ENCODE measurements around the gene ZNF672. TPM values are rescaled to one million over a fixed set of nuclear protein-coding genes. Genes with fewer than 3 reads are reported as not detected.

ZNF672 gene
- total RNA-seq, 1 donor from 2014 or later = 28.7 TPM

DNA sequence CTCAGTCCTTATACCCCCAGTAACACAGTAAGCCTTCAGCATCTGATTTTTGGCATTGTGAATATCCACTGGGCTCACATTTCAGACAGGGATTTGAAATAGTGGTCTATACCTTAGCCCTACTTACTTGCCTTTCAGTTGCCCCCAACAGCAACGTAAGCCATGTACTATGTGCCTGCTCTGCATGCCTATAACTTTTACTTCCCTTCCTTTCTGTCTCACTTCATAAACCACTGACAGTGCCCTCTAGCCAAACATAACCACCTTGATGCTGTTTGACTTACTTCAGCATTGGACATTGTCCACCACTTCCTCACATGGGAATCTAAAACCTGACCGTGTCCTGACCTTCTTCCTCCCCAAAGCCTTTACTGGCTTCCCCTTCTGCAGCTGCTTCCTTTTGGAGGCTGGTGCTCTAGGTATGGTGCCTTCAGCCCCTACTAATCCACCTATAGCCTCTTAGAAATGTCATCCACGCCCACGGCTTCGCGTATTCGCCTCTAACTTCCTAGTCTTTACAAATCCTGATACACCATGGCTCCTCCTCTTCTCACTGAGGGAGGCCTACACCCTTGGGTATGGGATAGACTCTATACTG is 3.6 kb upstream of the ZNF672 start:
- H3K36me3 ChIP-seq (ENCODE audit: control insufficient read depth, insufficient read depth, low read length) = no peaks in the 10 kb centered on the region
- H3K4me3 ChIP-seq (ENCODE audit: low read depth, low read length) = no peak overlapping the region
- no peak for TF ChIP-seq CTCF (IDR thresholded peaks at IDR 0.05; ENCODE audit: insufficient read depth, low read length, poor library complexity, severe bottlenecking)
- no peaks in the 10 kb centered on the region for H3K27me3 ChIP-seq (ENCODE audit: control insufficient read depth, insufficient read depth, low read length)
- no peak for DNase-seq (ENCODE audit: low read depth)

GRCh38 chr1:248837045-248837780 is 811 bp upstream of the ZNF672 start:
- Histone ChIP-seq H3K27me3 (ENCODE audit: control insufficient read depth, insufficient read depth, low read length) (no peaks in the 10 kb centered on the region), H3K4me3 (ENCODE audit: low read depth, low read length) (peak overlapping the region; percentile 50), H3K36me3 (ENCODE audit: control insufficient read depth, insufficient read depth, low read length) (no peaks in the 10 kb centered on the region)
- no peak for DNase-seq (ENCODE audit: low read depth)
- TF ChIP-seq CTCF (IDR thresholded peaks at IDR 0.05; ENCODE audit: insufficient read depth, low read length, poor library complexity, severe bottlenecking) = no peak

DNA sequence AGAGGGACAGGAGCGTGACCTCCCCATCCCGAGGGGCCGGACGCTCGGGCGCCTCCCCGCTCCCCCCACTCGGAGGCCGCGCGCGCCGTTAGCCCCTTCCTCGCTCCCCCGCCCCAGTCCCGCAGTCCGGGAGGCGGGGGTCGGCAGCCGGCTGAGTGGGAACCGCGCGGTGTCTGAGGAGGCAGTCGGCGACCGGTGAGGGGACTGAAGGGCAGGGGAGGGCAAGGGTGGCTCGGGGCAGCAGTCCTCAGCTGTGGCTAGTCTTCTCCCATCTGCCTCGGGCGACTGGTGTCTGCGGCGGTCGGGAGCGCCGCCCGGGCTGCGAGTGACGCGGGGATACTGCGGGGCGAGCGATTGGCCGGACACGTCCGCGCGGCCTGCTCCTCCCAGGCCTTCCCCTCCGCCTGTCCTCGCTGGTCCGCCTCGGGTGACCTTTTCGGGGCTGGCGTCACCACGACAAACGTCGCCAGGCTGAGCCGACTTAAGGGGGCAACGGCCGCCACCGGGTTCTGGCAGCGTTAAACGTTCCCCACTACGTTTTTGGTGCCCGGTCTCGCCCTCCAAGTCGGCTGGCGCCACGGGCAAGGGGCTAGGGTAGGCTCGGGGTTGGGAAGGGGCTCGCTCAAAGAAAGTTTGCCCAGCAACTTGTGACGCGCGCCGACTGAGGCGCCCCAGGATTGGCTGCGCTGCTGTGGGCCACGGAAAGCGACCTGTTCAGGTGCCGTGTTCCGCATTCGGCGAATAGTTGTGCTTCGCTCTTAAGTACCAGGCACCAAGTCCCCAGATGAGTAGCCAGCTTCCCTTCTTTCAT is 538 bp downstream of the ZNF672 start:
- no peak for DNase-seq (ENCODE audit: low read depth)
- no peak for TF ChIP-seq CTCF (IDR thresholded peaks at IDR 0.05; ENCODE audit: insufficient read depth, low read length, poor library complexity, severe bottlenecking)
- Histone ChIP-seq H3K36me3 (ENCODE audit: control insufficient read depth, insufficient read depth, low read length) (no peaks in the 10 kb centered on the region), H3K27me3 (ENCODE audit: control insufficient read depth, insufficient read depth, low read length) (no peaks in the 10 kb centered on the region), H3K4me3 (ENCODE audit: low read depth, low read length) (peak overlapping the region; percentile 93)

GRCh38 chr1:248839168-248839555 is 1.1 kb downstream of the ZNF672 start:
- Histone ChIP-seq H3K36me3 (ENCODE audit: control insufficient read depth, insufficient read depth, low read length) (no peaks in the 10 kb centered on the region), H3K27me3 (ENCODE audit: control insufficient read depth, insufficient read depth, low read length) (no peaks in the 10 kb centered on the region), H3K4me3 (ENCODE audit: low read depth, low read length) (peak overlapping the region; percentile 93)
- TF ChIP-seq CTCF (IDR thresholded peaks at IDR 0.05; ENCODE audit: insufficient read depth, low read length, poor library complexity, severe bottlenecking) = no peak
- DNase-seq (ENCODE audit: low read depth) = no peak

- no peak for DNase-seq (ENCODE audit: low read depth)
- no peaks in the 10 kb centered on the region for H3K27me3 ChIP-seq (ENCODE audit: control insufficient read depth, insufficient read depth, low read length)
- TF ChIP-seq CTCF (IDR thresholded peaks at IDR 0.05; ENCODE audit: insufficient read depth, low read length, poor library complexity, severe bottlenecking) = no peak
Measured at GRCh38 chr1:248840946-248841345, 2.9 kb downstream of the ZNF672 start.

More at GRCh38 chr1:248840946-248841345, 2.9 kb downstream of the ZNF672 start:
- Histone ChIP-seq H3K4me3 (ENCODE audit: low read depth, low read length) (no peak overlapping the region), H3K36me3 (ENCODE audit: control insufficient read depth, insufficient read depth, low read length) (no peaks in the 10 kb centered on the region)
